Measurements from ENCODE around the gene SLC5A10.
"Not testable (repeated sequence)": the region's sequence is repeated elsewhere in the genome, so short reads cannot be mapped to it uniquely, and the experiment has no call there.

SLC5A10 gene

GRCh38 chr17:19021011-19021621, 69.2 kb downstream of the SLC5A10 start:
- not testable (repeated sequence) for DNase-seq

- peak; percentile 58 for DNase-seq
Observed at GRCh38 chr17:19021622-19022083, 69.7 kb downstream of the SLC5A10 start.

- no peak for DNase-seq
Observed at GRCh38 chr17:19022128-19022527, 70.2 kb downstream of the SLC5A10 start.

- no peak for DNase-seq
Observed at GRCh38 chr17:19022747-19023146, 70.8 kb downstream of the SLC5A10 start.

- no peak for DNase-seq
Observed at GRCh38 chr17:19023209-19023999, 71.4 kb downstream of the SLC5A10 start.

GRCh38 chr17:19024101-19025078, 72.4 kb downstream of the SLC5A10 start:
- no peak for DNase-seq

GRCh38 chr17:19028671-19029070, 76.7 kb downstream of the SLC5A10 start:
- not testable (repeated sequence) for DNase-seq

GRCh38 chr17:19029740-19030139, 77.8 kb downstream of the SLC5A10 start:
- DNase-seq, result not testable (repeated sequence)

- not testable (repeated sequence) for DNase-seq
Observed at GRCh38 chr17:19030771-19031449, 78.9 kb downstream of the SLC5A10 start.

GRCh38 chr17:19031729-19032128, 79.8 kb downstream of the SLC5A10 start:
- DNase-seq, result not testable (repeated sequence)

GRCh38 chr17:19032377-19032988, 80.5 kb downstream of the SLC5A10 start:
- not testable (repeated sequence) for DNase-seq

GRCh38 chr17:19036186-19036585, 84.2 kb downstream of the SLC5A10 start:
- DNase-seq, result not testable (repeated sequence)

- DNase-seq, result not testable (repeated sequence)
Observed at GRCh38 chr17:19037547-19037946, 85.6 kb downstream of the SLC5A10 start.

GRCh38 chr17:19038007-19038406, 86.0 kb downstream of the SLC5A10 start:
- not testable (repeated sequence) for DNase-seq

- not testable (repeated sequence) for DNase-seq
Observed at GRCh38 chr17:19038730-19039129, 86.8 kb downstream of the SLC5A10 start.

GRCh38 chr17:19040350-19040749, 88.4 kb downstream of the SLC5A10 start:
- not testable (repeated sequence) for DNase-seq

- not testable (repeated sequence) for DNase-seq
Observed at GRCh38 chr17:19041871-19042270, 89.9 kb downstream of the SLC5A10 start.

GRCh38 chr17:19042369-19042768, 90.4 kb downstream of the SLC5A10 start:
- DNase-seq, result not testable (repeated sequence)

- not testable (repeated sequence) for DNase-seq
Observed at GRCh38 chr17:19043032-19043431, 91.1 kb downstream of the SLC5A10 start.

GRCh38 chr17:19044643-19045042, 92.7 kb downstream of the SLC5A10 start:
- DNase-seq, result not testable (repeated sequence)

- DNase-seq, result not testable (repeated sequence)
Observed at GRCh38 chr17:19046782-19047375, 94.9 kb downstream of the SLC5A10 start, which contains the start of gene GRAP. GRAP (minus strand) TSS chr17:19046957; CDS start chr17:19046926, 31 bp downstream.

Data from hematopoietic multipotent progenitor cell treated with erythropoietin and hydrocortisone succinate and interleukin-3 and kit ligand, for 6 days (in vitro differentiated cells).